ENCODE measurements around the gene PLA2G4E. TPM values are rescaled to one million over a fixed set of nuclear protein-coding genes. Genes with fewer than 3 reads are reported as not detected.

PLA2G4E gene
- total RNA-seq, 1 donor from 2014 or later: not detected

GRCh38 chr15:42060797-42061196 lies 40.0 kb upstream of the PLA2G4E start:
- H3K4me3 Mint-ChIP-seq: no peak overlapping the region
- intact Hi-C loops (cut with micrococcal nuclease): no loop called here

GRCh38 chr15:42060477-42060763 lies 39.6 kb upstream of the PLA2G4E start:
- no peak for DNase-seq (ENCODE audit: low spot score)
- peaks cover 10% of the 10 kb centered on the region for H3K4me1 Mint-ChIP-seq (ENCODE audit: low read depth)
- H3K9me3 Mint-ChIP-seq: no peaks in the 10 kb centered on the region
- H3K27ac Mint-ChIP-seq: no peak overlapping the region
- H3K4me3 Mint-ChIP-seq: no peak overlapping the region
- no peaks in the 10 kb centered on the region for H3K36me3 Mint-ChIP-seq (ENCODE audit: low read depth)
- peaks cover 24% of the 10 kb centered on the region for H3K27me3 Mint-ChIP-seq (ENCODE audit: insufficient read depth)
- intact Hi-C loops (cut with micrococcal nuclease): no loop called here

More at GRCh38 chr15:42060797-42061196, 40.0 kb upstream of the PLA2G4E start:
- no peak for DNase-seq (ENCODE audit: low spot score)
- no peak overlapping the region for H3K27ac Mint-ChIP-seq
- H3K27me3 Mint-ChIP-seq (ENCODE audit: insufficient read depth): peaks cover 25% of the 10 kb centered on the region
- no peaks in the 10 kb centered on the region for H3K9me3 Mint-ChIP-seq
- H3K36me3 Mint-ChIP-seq (ENCODE audit: low read depth): no peaks in the 10 kb centered on the region
- peaks cover 10% of the 10 kb centered on the region for H3K4me1 Mint-ChIP-seq (ENCODE audit: low read depth)

- H3K27ac Mint-ChIP-seq: no peak overlapping the region
- H3K36me3 Mint-ChIP-seq (ENCODE audit: low read depth): no peaks in the 10 kb centered on the region
- peaks cover 10% of the 10 kb centered on the region for H3K4me1 Mint-ChIP-seq (ENCODE audit: low read depth)
- H3K9me3 Mint-ChIP-seq: no peaks in the 10 kb centered on the region
- no peak overlapping the region for H3K4me3 Mint-ChIP-seq
- peaks cover 25% of the 10 kb centered on the region for H3K27me3 Mint-ChIP-seq (ENCODE audit: insufficient read depth)
- peak; percentile 52 for DNase-seq (ENCODE audit: low spot score)
- intact Hi-C loops (cut with micrococcal nuclease): loop anchor here (1.0 to 2.0 kb wide), 3 partner anchors 71 to 287 kb away; no protein-coding TSS in a partner anchor
Measured at GRCh38 chr15:42059661-42060476, 39.0 kb upstream of the PLA2G4E start.

GRCh38 chr15:42058791-42059190 lies 37.9 kb upstream of the PLA2G4E start:
- Mint-ChIP-seq H3K27ac (no peak overlapping the region), H3K36me3 (ENCODE audit: low read depth) (no peaks in the 10 kb centered on the region), H3K4me1 (ENCODE audit: low read depth) (peaks cover 10% of the 10 kb centered on the region), H3K9me3 (no peaks in the 10 kb centered on the region), H3K4me3 (no peak overlapping the region), H3K27me3 (ENCODE audit: insufficient read depth) (peaks cover 31% of the 10 kb centered on the region)
- intact Hi-C loops (cut with micrococcal nuclease): loop anchor here (1.0 to 2.0 kb wide), 3 partner anchors 69 to 286 kb away; no protein-coding TSS in a partner anchor
- no peak for DNase-seq (ENCODE audit: low spot score)

- DNase-seq (ENCODE audit: low spot score): no peak
- intact Hi-C loops (cut with micrococcal nuclease): loop anchor here (2.0 kb wide), 2 partner anchors 77 to 285 kb away; no protein-coding TSS in a partner anchor
- Mint-ChIP-seq H3K4me1 (ENCODE audit: low read depth) (peaks cover 10% of the 10 kb centered on the region), H3K36me3 (ENCODE audit: low read depth) (no peaks in the 10 kb centered on the region), H3K4me3 (no peak overlapping the region), H3K27me3 (ENCODE audit: insufficient read depth) (peaks cover 37% of the 10 kb centered on the region), H3K27ac (no peak overlapping the region), H3K9me3 (no peaks in the 10 kb centered on the region)
Measured at GRCh38 chr15:42057799-42058646, 37.2 kb upstream of the PLA2G4E start.

- peaks cover 40% of the 10 kb centered on the region for H3K27me3 Mint-ChIP-seq (ENCODE audit: insufficient read depth)
- intact Hi-C loops (cut with micrococcal nuclease): no loop called here
Measured at GRCh38 chr15:42056934-42057798, 36.3 kb upstream of the PLA2G4E start.

GRCh38 chr15:42053914-42054313 lies 33.1 kb upstream of the PLA2G4E start:
- intact Hi-C loops (cut with micrococcal nuclease): no loop called here

More at GRCh38 chr15:42056934-42057798, 36.3 kb upstream of the PLA2G4E start:
- Mint-ChIP-seq H3K4me1 (ENCODE audit: low read depth) (peaks cover 10% of the 10 kb centered on the region), H3K4me3 (peak overlapping the region; percentile 61), H3K36me3 (ENCODE audit: low read depth) (no peaks in the 10 kb centered on the region), H3K27ac (no peak overlapping the region), H3K9me3 (no peaks in the 10 kb centered on the region)
- DNase-seq (ENCODE audit: low spot score): peak; percentile 33

GRCh38 chr15:42053010-42053409 lies 32.2 kb upstream of the PLA2G4E start:
- Mint-ChIP-seq H3K27me3 (ENCODE audit: insufficient read depth) (peaks cover 46% of the 10 kb centered on the region), H3K27ac (no peak overlapping the region), H3K9me3 (no peaks in the 10 kb centered on the region), H3K36me3 (ENCODE audit: low read depth) (no peaks in the 10 kb centered on the region), H3K4me1 (ENCODE audit: low read depth) (peaks cover 10% of the 10 kb centered on the region), H3K4me3 (no peak overlapping the region)
- no peak for DNase-seq (ENCODE audit: low spot score)
- intact Hi-C loops (cut with micrococcal nuclease): no loop called here

More at GRCh38 chr15:42053914-42054313, 33.1 kb upstream of the PLA2G4E start:
- Mint-ChIP-seq H3K36me3 (ENCODE audit: low read depth) (no peaks in the 10 kb centered on the region), H3K4me1 (ENCODE audit: low read depth) (peaks cover 10% of the 10 kb centered on the region), H3K4me3 (no peak overlapping the region), H3K9me3 (no peaks in the 10 kb centered on the region), H3K27ac (no peak overlapping the region), H3K27me3 (ENCODE audit: insufficient read depth) (peaks cover 51% of the 10 kb centered on the region)
- no peak for DNase-seq (ENCODE audit: low spot score)

GRCh38 chr15:42050484-42051255 lies 29.8 kb upstream of the PLA2G4E start:
- Mint-ChIP-seq H3K4me1 (ENCODE audit: low read depth) (peaks cover 2% of the 10 kb centered on the region), H3K27ac (no peak overlapping the region), H3K36me3 (ENCODE audit: low read depth) (no peaks in the 10 kb centered on the region), H3K4me3 (no peak overlapping the region), H3K27me3 (ENCODE audit: insufficient read depth) (peaks cover 38% of the 10 kb centered on the region), H3K9me3 (no peaks in the 10 kb centered on the region)
- intact Hi-C loops (cut with micrococcal nuclease): no loop called here
- no peak for DNase-seq (ENCODE audit: low spot score)

GRCh38 chr15:42048821-42049200 lies 28.0 kb upstream of the PLA2G4E start:
- Mint-ChIP-seq H3K4me3 (no peak overlapping the region), H3K9me3 (no peaks in the 10 kb centered on the region), H3K4me1 (ENCODE audit: low read depth) (peaks cover 20% of the 10 kb centered on the region), H3K27ac (no peak overlapping the region), H3K27me3 (ENCODE audit: insufficient read depth) (peaks cover 28% of the 10 kb centered on the region), H3K36me3 (ENCODE audit: low read depth) (no peaks in the 10 kb centered on the region)
- DNase-seq (ENCODE audit: low spot score): no peak
- intact Hi-C loops (cut with micrococcal nuclease): no loop called here

GRCh38 chr15:42048080-42048820 lies 27.4 kb upstream of the PLA2G4E start:
- Mint-ChIP-seq H3K9me3 (no peaks in the 10 kb centered on the region), H3K27me3 (ENCODE audit: insufficient read depth) (peaks cover 24% of the 10 kb centered on the region), H3K4me1 (ENCODE audit: low read depth) (peaks cover 21% of the 10 kb centered on the region), H3K4me3 (no peak overlapping the region), H3K27ac (no peak overlapping the region), H3K36me3 (ENCODE audit: low read depth) (no peaks in the 10 kb centered on the region)
- intact Hi-C loops (cut with micrococcal nuclease): no loop called here
- DNase-seq (ENCODE audit: low spot score): no peak

Data from activated T-helper 1 cell treated with anti-CD3 and anti-CD28 coated beads, Interleukin-12 subunit alpha, Interleukin-12 subunit beta, Interleukin-2, Interleukin-4 antibody, amounts not matched to agents 30 ng/mL and 10 ng/mL and 1 ng/mL, durations not matched to agents 14 hours and 24 hours and 36 hours (primary cell).